Measurements from ENCODE around the gene ADCY6. TPM values are rescaled to one million over a fixed set of nuclear protein-coding genes. Genes with fewer than 3 reads are reported as not detected.

Gene ADCY6
- total RNA-seq, 2 experiments from 2014 or later = not detected

GRCh38 chr12:48800971-48801370, 12.1 kb upstream of the ADCY6 start:
- H2AFZ ChIP-seq (ENCODE audit: low read length) = no peak overlapping the region
- no peaks in the 10 kb centered on the region for H3K9me3 ChIP-seq (ENCODE audit: low read length)
- H3K27ac ChIP-seq (ENCODE audit: low read depth, low read length, poor library complexity, severe bottlenecking) = no peak overlapping the region
- no peaks in the 10 kb centered on the region for H3K36me3 ChIP-seq (ENCODE audit: insufficient read depth, low read length)
- CTCF ChIA-PET (ENCODE audit: unreplicated experiment) = no interaction called here
- H3K9me2 ChIP-seq (ENCODE audit: insufficient read depth, low read length) = no peaks in the 10 kb centered on the region
- H3K4me1 ChIP-seq (ENCODE audit: insufficient read depth, low read length, poor library complexity, severe bottlenecking) = no peaks in the 10 kb centered on the region
- POLR2A ChIA-PET = interaction anchor here (0.6 to 0.7 kb wide), 2 partner anchors 20 to 110 kb away, joined by 3 to 5 read pairs; no protein-coding TSS in a partner anchor
- intact Hi-C loops (cut with micrococcal nuclease; ENCODE audit: unreplicated experiment) = no loop called here
- H3K79me2 ChIP-seq (ENCODE audit: insufficient read depth, low read depth, low read length) = no peaks in the 10 kb centered on the region
- DNase-seq (ENCODE audit: low spot score) = no peak
- TF ChIP-seq EZH2phosphoT487 (IDR thresholded peaks at IDR 0.05; ENCODE audit: borderline replicate concordance, low read depth, low read length) = no peak
- no peak overlapping the region for H3K4me3 ChIP-seq (ENCODE audit: low read depth, low read length, poor library complexity, severe bottlenecking)
- BruUV-seq (replicated peaks) = no TSS peak
- no peaks in the 10 kb centered on the region for H4K20me1 ChIP-seq (ENCODE audit: insufficient read depth, low read length)
- no peak overlapping the region for H3K4me2 ChIP-seq (ENCODE audit: low read length)

GRCh38 chr12:48800457-48800856, 11.6 kb upstream of the ADCY6 start:
- BruUV-seq (replicated peaks) = no TSS peak
- intact Hi-C loops (cut with micrococcal nuclease; ENCODE audit: unreplicated experiment) = no loop called here
- POLR2A ChIA-PET = no interaction called here

GRCh38 chr12:48796976-48797375, 8.1 kb upstream of the ADCY6 start:
- Histone ChIP-seq H3K9me2 (ENCODE audit: insufficient read depth, low read length) (no peaks in the 10 kb centered on the region), H3K9me3 (ENCODE audit: low read length) (no peaks in the 10 kb centered on the region), H4K20me1 (ENCODE audit: insufficient read depth, low read length) (no peaks in the 10 kb centered on the region), H3K27ac (ENCODE audit: low read depth, low read length, poor library complexity, severe bottlenecking) (no peak overlapping the region), H3K36me3 (ENCODE audit: insufficient read depth, low read length) (no peaks in the 10 kb centered on the region), H3K4me3 (ENCODE audit: low read depth, low read length, poor library complexity, severe bottlenecking) (no peak overlapping the region), H3K4me1 (ENCODE audit: insufficient read depth, low read length, poor library complexity, severe bottlenecking) (no peaks in the 10 kb centered on the region), H2AFZ (ENCODE audit: low read length) (no peak overlapping the region), H3K79me2 (ENCODE audit: insufficient read depth, low read depth, low read length) (no peaks in the 10 kb centered on the region), H3K4me2 (ENCODE audit: low read length) (no peak overlapping the region)
- ChIA-PET CTCF (ENCODE audit: unreplicated experiment) (interaction anchor here (1.6 kb wide), 1 partner anchor 44 kb away, joined by 6 read pairs; no protein-coding TSS in a partner anchor), POLR2A (no interaction called here)
- TF ChIP-seq CTCF (conservative IDR thresholded peaks at IDR 0.05; ENCODE audit: low read length) = no peak
- TF ChIP-seq EZH2phosphoT487 (IDR thresholded peaks at IDR 0.05; ENCODE audit: borderline replicate concordance, low read depth, low read length) = no peak
- BruUV-seq (replicated peaks) = no TSS peak
- intact Hi-C loops (cut with micrococcal nuclease; ENCODE audit: unreplicated experiment) = loop anchor here (5.0 kb wide), 1 partner anchor 255 kb away; no protein-coding TSS in a partner anchor
- DNase-seq (ENCODE audit: low spot score) = no peak

More at GRCh38 chr12:48800457-48800856, 11.6 kb upstream of the ADCY6 start:
- Histone ChIP-seq H3K9me3 (ENCODE audit: low read length) (no peaks in the 10 kb centered on the region), H3K4me1 (ENCODE audit: insufficient read depth, low read length, poor library complexity, severe bottlenecking) (no peaks in the 10 kb centered on the region), H2AFZ (ENCODE audit: low read length) (no peak overlapping the region), H3K79me2 (ENCODE audit: insufficient read depth, low read depth, low read length) (no peaks in the 10 kb centered on the region), H3K4me2 (ENCODE audit: low read length) (no peak overlapping the region), H3K27ac (ENCODE audit: low read depth, low read length, poor library complexity, severe bottlenecking) (no peak overlapping the region), H3K36me3 (ENCODE audit: insufficient read depth, low read length) (no peaks in the 10 kb centered on the region), H4K20me1 (ENCODE audit: insufficient read depth, low read length) (no peaks in the 10 kb centered on the region), H3K4me3 (ENCODE audit: low read depth, low read length, poor library complexity, severe bottlenecking) (no peak overlapping the region), H3K9me2 (ENCODE audit: insufficient read depth, low read length) (no peaks in the 10 kb centered on the region)
- DNase-seq (ENCODE audit: low spot score) = no peak
- TF ChIP-seq CTCF (conservative IDR thresholded peaks at IDR 0.05; ENCODE audit: low read length) (no peak), EZH2phosphoT487 (IDR thresholded peaks at IDR 0.05; ENCODE audit: borderline replicate concordance, low read depth, low read length) (no peak)
- CTCF ChIA-PET (ENCODE audit: unreplicated experiment) = no interaction called here
